Loucy (cell line): ENCODE measurements around the gene ZFYVE28.

Experiments
- CTCF ChIP-seq: fragments of 200-600 bp; sonication (generic); conservative IDR thresholded peaks from 2 replicates; pipeline ENCODE4 v1.5.1; 2014; ENCODE audit warnings: mild to moderate bottlenecking, antibody characterized with exemption, low read length
- EZH2phosphoT487 ChIP-seq: fragments of 200-600 bp; IDR thresholded peaks from 2 replicates; pipeline ENCODE4 v1.6.1; 2018; ENCODE audit warnings: antibody characterized with exemption, mild to moderate bottlenecking, moderate library complexity, borderline replicate concordance

DNA sequence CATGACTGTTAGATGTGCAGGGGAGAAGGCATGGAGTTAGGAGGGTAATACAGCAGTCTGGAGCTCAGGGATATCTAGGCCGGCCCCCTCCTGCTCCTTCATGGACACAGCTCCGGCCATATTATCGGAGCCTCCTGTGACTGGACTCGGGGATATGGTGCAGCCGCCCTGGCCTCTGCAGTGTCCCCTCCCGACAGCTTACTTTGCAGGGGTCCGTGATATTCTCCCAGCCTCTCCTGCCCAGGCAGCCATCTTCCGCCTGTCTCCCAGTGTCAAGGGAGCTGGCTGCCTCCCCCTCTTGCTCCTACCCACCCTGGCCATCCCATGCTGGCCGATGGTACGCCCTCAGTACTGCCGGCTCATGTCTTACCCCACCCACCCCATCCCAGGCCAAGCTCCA, 30.6 kb upstream of the ZFYVE28 start:
- no peak for TF ChIP-seq CTCF
- TF ChIP-seq EZH2phosphoT487 = no peak
